Psoas muscle (tissue), 8 donors: ENCODE measurements around the gene PLCD3. TPM values are rescaled to one million over a fixed set of nuclear protein-coding genes. Genes with fewer than 3 reads are reported as not detected.

Experiments
- ATAC-seq, 4 donors: fragments of 200-7000 bp; cut with Tn5 transposase; one replicate each; pipeline ENCODE4 v1.9.1; 2020; ENCODE audit warnings: moderate library complexity in 3 of 4, mild to moderate bottlenecking in 2 of 4
- DNase-seq, 2 donors: peaks; one replicate each; pipeline ENCODE4 v3.0.0-alpha.2; 2020
- H3K27ac ChIP-seq: fragments of 200-600 bp; one replicate; pipeline ENCODE4 v1.8.0; 2022
- H3K27me3 ChIP-seq, 3 donors: fragments of 200-600 bp in 1 of 3; one replicate each; pipeline versions ENCODE4 v1.6.1 to v1.8.0; 2013 to 2022; ENCODE audit warnings: low read length in 2 of 3, mild to moderate bottlenecking in 2 of 3, moderate library complexity in 1 of 3; ENCODE audit not compliant: insufficient read depth in 3 of 3
- H3K36me3 ChIP-seq, 2 donors: fragments of 200-600 bp in 1 of 2; one replicate each; pipeline versions ENCODE4 v1.6.1 to v1.8.0; 2013 to 2022; ENCODE audit warnings: low read depth in 1 of 2, mild to moderate bottlenecking in 1 of 2, moderate library complexity in 1 of 2; ENCODE audit not compliant: insufficient read depth in 1 of 2
- H3K4me1 ChIP-seq: fragments of 200-600 bp; one replicate; pipeline ENCODE4 v1.8.0; 2022
- H3K4me3 ChIP-seq: fragments of 200-600 bp; one replicate; pipeline ENCODE4 v1.8.0; 2022; ENCODE audit warnings: mild to moderate bottlenecking
- H3K9me3 ChIP-seq: fragments of 200-600 bp; one replicate; pipeline ENCODE4 v1.8.0; 2022
- CTCF ChIP-seq: fragments of 200-600 bp; IDR thresholded peaks from one replicate; pipeline ENCODE4 v1.8.0; 2022; ENCODE audit warnings: antibody characterized with exemption
- WGBS, 3 donors: extraction: QIAGEN DNeasy Blood & Tissue Kit; methylation state at CpG; one replicate each; pipeline versions ENCODE4 v1.1.6 to v1.1.7; 2013; 5-methylcytosine and 5-hydroxymethylcytosine counted together
- intact Hi-C, 2 donors: fragments of 100-400 bp; cut with DNase I; formaldehyde crosslinking; loops; one replicate each; pipeline versions ENCODE4 v1.11.0 to v1.14.2; 2022
- long read RNA-seq, 2 donors: library from polyadenylated mRNA; unstranded; transcript quantifications; one replicate each; pipeline ENCODE4 v2.0.0, GENCODE V29; 2021
- polyA plus RNA-seq, 3 donors: library from polyadenylated mRNA; stranded (reverse); fragments of 200-250 nt; gene quantifications; one replicate each; pipeline ENCODE4 v1.2.3, GENCODE V29; 2013
- total RNA-seq, 4 donors: library from RNA; stranded (reverse); fragmentation: NEBNext Ultra II Directional in 2 of 4; extraction: Animal tissue kit (Norgen Biotek cat#: 25700) in 2 of 4; gene quantifications; one replicate each; pipeline versions ENCODE4 v1.2.1 to v1.2.4, GENCODE V29; 2021 to 2023
- donor health status: healthy with polysubstance abuse.
- donor health status: DM: no; HTN: no; CAD: no; lungs with moderate emphysema.
- donor health status: Bipolar disorder and iron deficiency.
- donor health status: healthy.
- donor health status: DM: yes; HTN: yes; CAD: no.
- donor health status: DM: no; HTN: no; CAD: no.
- donor health status: DM: no; HTN: no; CAD: no.
- donor health status: DM: yes; HTN: yes; CAD: no.

PLCD3 gene
- total RNA-seq: 100 to 1,000 TPM in 2 of 4 donors, 10 to 100 TPM in 2; 69.8 to 217 (median 122) TPM
- 100 to 1,000 TPM in 2 of 3 donors, 10 to 100 TPM in 1; 57.0 to 171 (median 170) TPM for polyA plus RNA-seq
- long read RNA-seq, donor 1, full-length matches to known transcripts: 26 of 48 reads
- long read RNA-seq, donor 1, partial matches to known transcripts: 13 of 48 reads
- long read RNA-seq, donor 1, other reads (novel, unspliced or antisense): 9 of 48 reads
- long read RNA-seq, donor 2, full-length matches to known transcripts: 224 of 359 reads
- long read RNA-seq, donor 2, partial matches to known transcripts: 77 of 359 reads
- long read RNA-seq, donor 2, other reads (novel, unspliced or antisense): 58 of 359 reads

- WGBS, 3 donors: 0 to 2% (median 1%) methylated on average over 19 to 36 of the region's 36 CpGs
- peaks cover 43% of the 10 kb centered on the region for H3K4me1 ChIP-seq
- H3K27me3 ChIP-seq: no peaks in the 10 kb centered on the region
Measured at GRCh38 chr17:45132320-45132571, at the start of gene PLCD3. TSS of gene PLCD3 (minus strand) at chr17:45132515. CDS start at chr17:45132410, 105 bp downstream.

GRCh38 chr17:45177563-45177962 is 45.2 kb upstream of the PLCD3 start:
- no peak for DNase-seq
- Histone ChIP-seq H3K27ac (no peak overlapping the region), H3K9me3 (no peaks in the 10 kb centered on the region), H3K4me1 (peaks cover 12% of the 10 kb centered on the region), H3K36me3 (no peaks in the 10 kb centered on the region), H3K4me3 (no peak overlapping the region), H3K27me3 (no peaks in the 10 kb centered on the region)
- WGBS, 3 donors: 65 to 69% (median 65%) methylated on average over 7 of the region's 7 CpGs
- TF ChIP-seq CTCF: no peak
- intact Hi-C loops: no loop called here
- no peak for ATAC-seq

More at GRCh38 chr17:45132320-45132571, at the start of gene PLCD3:
- ATAC-seq: no peak
- Histone ChIP-seq H3K27ac (peak within 1 kb of the TSS; percentile 91), H3K9me3 (no peaks in the 10 kb centered on the region), H3K36me3 (no peaks in the 10 kb centered on the region), H3K4me3 (peak within 1 kb of the TSS; percentile 88)
- no peak for TF ChIP-seq CTCF
- intact Hi-C loops: loop anchor here (2.0 to 10.0 kb wide), 7 partner anchors 35 to 357 kb away; partner anchors contain the start of gene DCAKD (in 1 of the 2)
- no peak for DNase-seq

- no peak for TF ChIP-seq CTCF
- no peak overlapping the region for H3K4me3 ChIP-seq
- no peak overlapping the region for H3K27ac ChIP-seq
- intact Hi-C loops: no loop called here
- no peaks in the 10 kb centered on the region for H3K9me3 ChIP-seq
- WGBS, 3 donors: 68 to 83% (median 81%) methylated on average over 3 of the region's 3 CpGs
- H3K36me3 ChIP-seq: no peaks in the 10 kb centered on the region
- no peaks in the 10 kb centered on the region for H3K27me3 ChIP-seq
- DNase-seq (no peak), ATAC-seq (no peak)
- peaks cover 25% of the 10 kb centered on the region for H3K4me1 ChIP-seq
Measured at GRCh38 chr17:45175759-45176115, 43.4 kb upstream of the PLCD3 start.

GRCh38 chr17:45172541-45173286 is 40.4 kb upstream of the PLCD3 start:
- no peaks in the 10 kb centered on the region for H3K27me3 ChIP-seq
- H3K36me3 ChIP-seq: peaks cover 0 to 25% of the 10 kb centered on the region in 2 donors
- ATAC-seq (peak; percentile 70 to 89 (median 84)), DNase-seq (peak; percentile 70 to 88)
- TF ChIP-seq CTCF: no peak
- intact Hi-C loops: loop anchor here in 1 of 2 donors (2.0 kb wide), 1 partner anchor 18 kb away; no protein-coding TSS in a partner anchor
- 21 to 28% (median 24%) methylated on average over 9 to 10 of the region's 10 CpGs for WGBS, 3 donors
- H3K9me3 ChIP-seq: no peaks in the 10 kb centered on the region
- peak overlapping the region; percentile 44 for H3K4me3 ChIP-seq
- H3K4me1 ChIP-seq: peaks cover 25% of the 10 kb centered on the region
- peak overlapping the region; percentile 82 for H3K27ac ChIP-seq
